Glomerular visceral epithelial cell (primary cell): ENCODE measurements around the gene GYS1.

Experiments
- DNase-seq: peaks from one replicate; pipeline ENCODE4 v3.0.0-alpha.2; 2016; ENCODE audit errors: extremely low spot score

Gene GYS1

DNA sequence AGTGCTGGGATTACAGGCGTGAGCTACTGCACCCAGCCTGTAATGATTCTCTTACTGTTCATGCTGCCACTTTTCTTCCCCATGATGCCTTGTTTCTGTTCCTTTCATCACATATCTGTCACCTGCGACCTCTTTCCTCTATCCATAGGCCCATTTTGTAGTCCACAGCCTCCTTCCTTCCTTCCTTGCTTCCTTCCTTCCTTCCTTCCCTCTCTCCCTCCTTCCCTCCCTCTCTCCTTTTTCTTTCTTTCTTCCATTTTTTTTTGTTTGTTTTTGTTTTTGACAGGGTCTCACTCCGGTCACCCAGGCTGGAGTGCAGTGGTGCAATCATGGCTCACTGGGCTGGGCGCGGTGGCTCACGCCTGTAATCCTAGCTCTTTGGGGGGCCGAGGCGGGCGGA, 4.2 kb downstream of the GYS1 start:
- no peak for DNase-seq

DNA sequence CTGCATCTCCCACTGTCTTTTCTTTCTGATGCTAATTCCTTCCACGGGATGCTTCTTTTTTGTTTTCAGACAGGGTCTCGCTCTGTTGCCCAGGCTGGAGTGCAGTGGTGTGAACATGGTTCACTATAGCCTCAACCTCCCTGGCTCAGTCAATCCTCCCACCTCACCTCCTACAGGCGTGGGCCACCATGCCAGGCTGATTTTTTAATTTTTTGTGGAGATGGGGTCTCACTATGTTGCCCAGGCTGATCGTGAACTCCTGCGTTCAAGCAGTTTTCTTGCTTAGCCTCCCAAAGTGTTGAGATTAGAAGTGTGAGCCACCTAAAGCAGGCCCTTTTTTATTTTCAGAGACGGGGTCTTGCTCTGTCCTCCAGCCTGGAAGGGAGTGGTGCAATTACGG, 4.8 kb downstream of the GYS1 start:
- no peak for DNase-seq

DNA sequence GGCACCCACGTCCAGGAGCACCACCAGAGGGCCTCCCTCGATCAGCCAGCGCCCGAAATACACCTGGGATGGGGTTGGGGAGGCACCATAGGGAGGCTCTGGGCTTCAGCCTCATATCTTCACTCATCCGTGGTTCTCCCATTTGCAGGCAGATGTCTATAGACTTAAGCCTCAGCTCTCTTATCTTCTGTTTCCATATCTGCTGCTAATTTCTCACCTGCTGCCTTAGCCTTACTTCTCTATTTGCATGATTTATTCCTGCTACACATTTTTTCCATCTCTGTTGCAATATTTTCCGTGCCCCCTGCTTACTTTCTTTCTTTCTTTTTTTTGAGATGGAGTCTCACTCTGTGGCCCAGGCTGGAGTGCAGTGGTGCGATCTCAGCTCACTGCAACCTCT, 5.8 kb downstream of the GYS1 start:
- DNase-seq, result no peak

DNA sequence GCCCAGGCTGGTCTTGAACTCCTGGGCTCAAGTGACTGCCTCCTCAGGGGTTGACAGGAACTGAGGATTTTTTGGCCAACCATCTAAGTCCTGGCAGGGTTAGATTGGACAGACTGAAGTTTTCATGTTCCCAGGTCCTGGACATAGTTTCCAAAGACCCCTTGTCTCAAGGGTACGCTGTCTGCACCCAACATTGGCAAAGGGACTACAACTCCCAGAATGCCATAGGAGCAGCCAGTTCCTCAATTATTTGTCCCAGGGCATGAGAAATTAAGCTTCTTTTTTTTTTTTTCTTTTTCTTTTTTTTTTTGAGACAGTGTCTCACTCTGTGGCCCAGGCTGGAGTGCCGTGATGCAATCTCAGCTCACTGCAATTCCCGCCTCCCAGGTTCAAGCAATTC, 6.9 kb downstream of the GYS1 start:
- no peak for DNase-seq

DNA sequence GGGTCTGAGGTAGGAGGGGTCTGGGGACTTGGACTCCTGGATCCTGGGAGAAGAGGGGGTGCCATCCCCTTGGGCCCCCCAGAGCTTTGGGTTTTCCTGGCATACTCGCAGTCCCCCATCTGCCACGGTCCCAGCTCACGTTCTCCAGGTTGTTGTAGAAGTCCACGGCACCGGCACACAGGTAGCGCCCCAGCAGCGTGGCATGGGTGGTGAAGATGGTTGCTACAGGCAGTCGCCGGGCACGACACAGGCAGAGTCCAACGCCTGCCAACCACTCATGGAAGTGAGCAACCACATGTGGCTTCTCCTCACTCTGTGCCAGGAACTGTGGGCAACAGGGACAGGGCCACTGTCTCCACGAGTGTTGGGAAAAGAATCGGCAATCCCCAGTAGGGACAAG, 7.4 kb downstream of the GYS1 start:
- no peak for DNase-seq

DNA sequence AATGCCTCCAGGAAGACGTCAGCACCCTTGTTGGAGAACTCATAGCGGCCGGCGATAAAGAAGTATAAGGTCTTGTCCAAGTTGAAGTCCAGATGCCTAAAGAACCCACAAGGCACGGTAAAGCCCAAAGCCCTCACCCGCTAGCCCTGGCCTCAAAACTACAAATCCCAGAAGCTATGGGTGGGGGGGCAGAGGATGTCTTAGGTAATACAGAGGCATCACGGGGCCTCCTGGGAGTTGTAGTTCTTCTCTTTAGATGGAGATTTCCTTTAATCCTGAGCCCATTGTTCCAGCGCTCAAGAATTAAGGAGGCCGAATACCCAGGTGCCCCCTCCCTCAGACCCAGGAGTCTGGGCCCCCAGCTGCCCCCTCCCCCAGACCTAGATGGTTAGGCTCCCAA, 10.8 kb downstream of the GYS1 start:
- no peak for DNase-seq

DNA sequence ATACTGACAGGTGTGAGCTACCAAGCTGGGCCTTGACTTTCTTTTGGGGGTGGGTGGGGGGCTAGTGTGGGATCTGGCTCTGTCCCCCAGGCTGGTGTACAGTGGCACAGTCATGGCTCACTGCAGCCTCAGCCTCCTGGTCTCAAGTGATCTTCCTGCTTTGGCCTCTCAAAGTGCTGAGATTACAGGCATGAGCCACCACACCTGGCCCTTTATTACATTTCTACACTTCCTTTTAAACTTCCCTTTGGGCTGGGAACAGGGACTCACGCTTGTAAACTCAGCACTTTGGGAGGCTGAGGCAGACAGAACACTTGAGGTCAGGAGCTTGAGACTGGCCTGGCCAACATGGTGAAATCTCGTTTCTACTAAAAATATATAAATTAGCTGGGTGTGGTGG, 16.0 kb downstream of the GYS1 start:
- no peak for DNase-seq

DNA sequence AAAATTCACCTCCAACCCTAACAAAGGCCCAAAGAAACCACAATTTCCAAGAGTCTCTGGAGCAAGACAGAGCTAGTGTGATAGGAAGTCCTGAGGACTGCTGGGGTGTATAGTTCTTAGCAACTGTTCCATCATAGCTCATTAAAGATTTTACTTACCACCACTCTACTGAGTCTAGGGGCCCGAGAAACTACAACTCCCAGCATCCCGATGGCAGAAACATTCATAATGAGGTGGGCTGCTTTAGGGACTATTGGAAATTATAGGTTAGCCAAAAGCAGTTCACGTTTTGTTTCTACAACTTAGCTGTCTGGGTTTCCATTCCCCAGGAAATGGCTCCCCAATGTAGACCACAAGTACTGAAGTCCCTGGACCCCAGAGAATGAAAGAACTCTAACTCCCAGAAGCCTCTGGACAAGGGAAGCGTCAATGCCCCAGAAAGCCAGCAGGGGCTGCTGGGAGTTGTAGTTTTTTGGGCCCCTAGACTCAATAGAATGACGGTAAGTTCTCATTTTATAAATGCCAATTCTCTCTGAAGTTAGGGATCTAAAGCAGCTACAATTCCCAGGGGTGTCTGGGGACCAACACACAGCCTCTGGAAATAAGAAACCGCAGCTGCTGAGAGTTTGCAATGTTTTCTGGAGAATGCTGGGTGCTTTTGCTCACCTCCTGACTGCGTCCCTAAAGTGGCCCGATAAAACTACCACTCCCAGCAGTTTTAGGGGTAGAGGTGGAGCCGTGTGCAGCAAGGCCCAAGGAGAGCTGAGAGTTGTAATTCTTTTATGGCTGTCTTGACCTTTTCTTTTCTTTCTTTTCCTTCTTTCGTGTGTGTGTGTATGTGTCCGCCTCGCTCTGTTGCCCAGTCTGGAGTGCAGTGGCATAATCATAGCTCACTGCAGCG, 16.9 kb downstream of the GYS1 start:
- DNase-seq, result no peak

DNA sequence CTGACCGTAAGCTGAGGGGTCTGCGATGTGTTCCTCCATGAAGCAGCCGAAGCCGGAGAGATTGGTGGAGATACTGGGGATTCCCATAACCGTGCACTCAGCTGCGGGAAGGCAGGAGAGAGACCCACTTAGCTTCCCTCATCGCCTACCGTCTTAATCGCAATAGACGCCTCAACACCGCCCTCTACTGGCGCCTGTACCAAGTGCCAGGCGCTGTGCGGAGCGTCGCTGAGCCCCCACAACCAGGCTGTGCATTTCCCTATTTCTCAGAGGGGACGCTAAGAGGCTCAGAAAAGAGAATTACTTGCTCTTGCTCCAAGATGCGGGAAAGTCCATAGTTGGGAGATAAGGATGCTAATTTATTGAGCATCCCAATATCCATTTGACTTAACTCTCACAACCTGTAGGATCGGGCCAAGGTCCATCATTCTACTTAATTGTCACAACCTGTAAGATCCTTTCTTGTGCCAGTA, 22.1 kb downstream of the GYS1 start:
- peak; percentile 75 for DNase-seq

DNA sequence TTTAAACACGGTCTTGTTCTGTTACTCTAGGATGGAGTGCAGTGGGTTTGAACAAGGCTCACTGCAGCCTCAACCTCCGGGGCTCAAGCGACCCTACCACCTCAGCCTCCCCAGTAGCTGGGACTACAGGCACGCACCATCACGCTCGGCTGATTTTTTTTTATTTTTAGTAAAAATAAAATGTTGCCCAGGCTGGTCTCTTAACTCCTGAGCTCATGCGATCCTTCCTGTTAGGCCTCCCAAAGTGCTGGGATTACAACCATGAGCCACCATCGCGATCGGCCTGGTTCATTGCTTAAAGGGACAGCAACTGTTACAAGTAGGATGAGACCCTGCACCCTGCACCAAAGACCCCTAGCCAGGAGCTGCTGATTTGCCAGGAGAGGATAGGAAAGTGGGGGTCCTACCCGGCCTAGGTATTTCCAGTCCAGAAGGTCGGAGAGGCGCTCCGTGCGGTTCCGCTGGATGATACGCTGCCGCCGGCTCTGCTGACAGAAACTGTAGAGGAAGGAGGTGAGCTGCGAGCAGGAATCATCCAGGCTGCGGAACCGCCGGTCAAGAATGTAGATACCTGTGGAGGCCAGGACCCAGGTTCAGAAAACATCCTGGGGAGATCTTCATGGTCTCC, 22.9 kb downstream of the GYS1 start:
- DNase-seq, result no peak

DNA sequence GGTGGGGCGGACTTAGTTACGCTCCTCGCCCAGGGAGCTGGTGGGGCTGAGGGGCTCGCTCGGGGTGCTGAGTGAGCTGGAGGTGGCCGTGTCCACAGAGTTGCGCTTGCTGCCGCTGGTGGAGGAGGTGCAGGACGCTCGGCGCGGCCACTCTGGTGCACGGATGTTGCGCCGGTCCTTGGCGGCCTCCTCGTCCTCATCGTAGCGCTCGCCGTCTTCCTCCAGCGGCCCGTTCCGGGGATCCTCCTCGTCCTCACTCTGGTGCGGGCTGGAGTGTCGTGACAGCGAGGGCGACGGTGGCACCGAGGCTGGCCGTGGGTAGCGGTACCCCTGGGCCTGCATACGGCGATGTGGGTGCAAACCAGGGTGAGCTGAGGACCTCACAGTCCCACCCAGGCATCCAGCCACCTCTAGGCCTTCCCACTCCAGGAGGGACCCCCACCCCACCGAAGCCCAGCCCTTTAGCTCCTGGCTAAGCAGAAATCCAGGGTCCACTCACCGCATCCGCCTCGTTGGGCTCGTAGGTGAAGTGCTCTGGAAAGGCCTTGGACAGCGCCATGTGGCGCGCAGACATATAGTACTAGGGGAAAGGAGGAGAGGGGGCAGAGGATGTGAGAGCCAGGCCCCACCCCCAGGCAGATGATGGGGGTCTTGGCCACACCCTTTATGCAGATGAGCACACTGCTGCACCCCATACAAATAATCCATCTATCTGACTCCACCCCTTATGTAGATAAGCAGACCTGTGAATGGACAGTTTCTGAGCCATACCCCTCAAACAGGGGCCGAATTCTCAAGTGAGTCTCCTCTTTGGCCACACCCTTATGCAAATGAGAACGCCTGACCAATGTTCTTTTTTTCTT, 23.6 kb downstream of the GYS1 start:
- peak; percentile 33 for DNase-seq

DNA sequence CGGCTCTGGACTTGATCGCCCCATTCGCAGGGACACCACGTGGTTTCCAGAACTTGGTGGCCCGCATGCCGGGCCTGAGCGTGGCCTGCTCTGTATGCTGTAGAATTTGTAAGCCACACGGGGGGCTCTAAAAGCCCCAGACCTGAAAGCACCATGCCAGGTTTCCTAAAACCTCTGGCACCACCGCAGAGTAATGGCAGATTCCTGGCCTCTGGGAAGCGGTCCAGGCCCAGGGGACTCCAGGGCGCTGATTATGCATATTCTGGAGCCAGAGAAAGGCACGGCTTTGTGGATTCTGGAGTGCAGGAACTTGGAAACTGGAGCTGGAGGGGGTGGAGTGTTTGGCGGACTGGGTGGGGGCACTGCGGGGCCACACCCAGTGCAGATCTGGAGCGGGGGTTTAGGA, 24.3 kb downstream of the GYS1 start:
- no peak for DNase-seq

DNA sequence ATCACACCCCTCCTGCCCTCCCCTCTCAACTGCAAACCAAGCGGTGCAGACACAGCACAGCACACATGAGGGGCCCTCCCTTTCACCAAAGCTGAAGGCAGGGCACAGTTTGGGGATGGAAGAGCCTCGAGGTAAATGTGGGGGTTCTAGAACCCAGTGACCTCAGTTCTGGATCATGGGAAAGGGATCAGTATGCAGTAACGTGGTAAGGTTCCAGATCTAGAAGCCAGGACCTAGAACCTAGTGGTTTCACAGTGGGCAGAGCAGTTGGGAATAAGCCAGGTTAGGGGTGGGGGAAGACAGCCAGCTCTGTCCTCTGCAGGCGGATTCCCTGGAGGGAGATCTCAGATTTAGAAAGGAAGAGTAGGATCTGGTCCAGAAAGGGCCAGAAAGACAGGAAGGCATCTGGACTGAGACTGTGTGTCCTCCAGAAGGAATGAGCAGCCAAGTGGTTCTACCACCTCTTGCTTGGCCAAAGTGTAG, 24.9 kb downstream of the GYS1 start:
- DNase-seq, result peak; percentile 36

DNA sequence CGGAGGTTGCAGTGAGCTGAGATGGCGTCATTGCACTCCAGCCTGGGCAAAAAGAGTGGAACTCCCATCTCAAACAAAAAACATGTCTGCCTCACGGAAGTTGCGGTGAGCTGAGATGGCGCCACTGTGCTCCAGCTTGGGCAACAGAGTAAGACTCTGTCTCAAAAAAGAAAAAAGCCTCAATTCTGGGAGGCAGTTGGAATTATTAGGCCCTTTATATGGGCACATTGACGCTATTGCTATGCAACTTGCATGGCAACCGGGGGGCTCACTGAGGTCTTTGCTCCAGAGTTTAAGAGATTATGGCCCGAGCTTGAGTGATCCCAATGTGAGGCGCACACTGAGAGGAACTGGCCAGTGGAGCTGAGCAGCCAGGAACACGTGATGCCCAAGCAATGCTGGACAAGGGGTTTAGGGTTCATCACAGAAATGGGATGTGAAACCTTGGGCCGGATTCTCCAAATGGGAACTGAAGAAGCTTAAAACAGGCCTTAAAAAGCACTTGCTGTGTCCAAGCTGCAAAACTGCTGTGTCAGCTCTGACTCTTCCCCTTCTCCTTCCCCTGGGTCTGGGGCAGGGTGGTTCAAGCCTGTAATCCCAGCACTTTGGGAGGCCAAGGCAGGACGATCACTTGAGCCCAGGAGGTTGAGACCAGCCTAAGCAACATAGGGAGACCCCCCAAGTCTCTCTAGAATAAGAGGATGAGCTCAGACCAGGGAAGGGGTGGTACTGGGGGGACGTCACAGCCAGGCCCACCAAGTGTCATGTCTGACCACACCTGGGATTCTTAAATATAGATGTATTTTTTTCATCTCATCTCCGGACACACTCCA, 25.5 kb downstream of the GYS1 start:
- DNase-seq, result peak; percentile 49

DNA sequence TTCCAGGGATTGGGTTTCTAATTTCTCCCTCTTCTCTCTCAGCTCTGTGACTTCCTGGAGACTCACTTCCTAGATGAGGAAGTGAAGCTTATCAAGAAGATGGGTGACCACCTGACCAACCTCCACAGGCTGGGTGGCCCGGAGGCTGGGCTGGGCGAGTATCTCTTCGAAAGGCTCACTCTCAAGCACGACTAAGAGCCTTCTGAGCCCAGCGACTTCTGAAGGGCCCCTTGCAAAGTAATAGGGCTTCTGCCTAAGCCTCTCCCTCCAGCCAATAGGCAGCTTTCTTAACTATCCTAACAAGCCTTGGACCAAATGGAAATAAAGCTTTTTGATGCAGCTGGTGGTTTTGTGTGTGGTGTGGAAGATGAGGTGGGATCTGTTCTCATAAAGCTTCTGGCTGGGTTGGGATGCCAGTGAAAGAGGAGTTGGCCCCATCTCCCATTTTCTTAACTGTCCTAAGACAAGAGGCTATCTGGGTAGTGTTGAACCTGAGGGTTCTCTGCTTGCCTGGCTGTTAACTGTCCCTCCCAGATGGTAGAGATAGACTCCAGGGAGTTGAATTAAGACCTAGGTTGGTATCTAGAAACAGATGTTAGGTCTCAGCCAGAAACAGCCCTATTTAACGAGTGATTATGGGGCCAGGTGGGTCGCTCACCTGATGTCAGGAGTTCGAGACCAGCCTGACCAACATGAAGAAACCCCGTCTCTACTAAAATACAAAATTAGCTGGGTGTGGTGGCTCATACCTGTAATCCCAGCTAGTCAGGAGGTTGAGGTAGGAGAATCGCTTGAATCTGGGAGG, 26.4 kb downstream of the GYS1 start:
- DNase-seq, result peak; percentile 27

DNA sequence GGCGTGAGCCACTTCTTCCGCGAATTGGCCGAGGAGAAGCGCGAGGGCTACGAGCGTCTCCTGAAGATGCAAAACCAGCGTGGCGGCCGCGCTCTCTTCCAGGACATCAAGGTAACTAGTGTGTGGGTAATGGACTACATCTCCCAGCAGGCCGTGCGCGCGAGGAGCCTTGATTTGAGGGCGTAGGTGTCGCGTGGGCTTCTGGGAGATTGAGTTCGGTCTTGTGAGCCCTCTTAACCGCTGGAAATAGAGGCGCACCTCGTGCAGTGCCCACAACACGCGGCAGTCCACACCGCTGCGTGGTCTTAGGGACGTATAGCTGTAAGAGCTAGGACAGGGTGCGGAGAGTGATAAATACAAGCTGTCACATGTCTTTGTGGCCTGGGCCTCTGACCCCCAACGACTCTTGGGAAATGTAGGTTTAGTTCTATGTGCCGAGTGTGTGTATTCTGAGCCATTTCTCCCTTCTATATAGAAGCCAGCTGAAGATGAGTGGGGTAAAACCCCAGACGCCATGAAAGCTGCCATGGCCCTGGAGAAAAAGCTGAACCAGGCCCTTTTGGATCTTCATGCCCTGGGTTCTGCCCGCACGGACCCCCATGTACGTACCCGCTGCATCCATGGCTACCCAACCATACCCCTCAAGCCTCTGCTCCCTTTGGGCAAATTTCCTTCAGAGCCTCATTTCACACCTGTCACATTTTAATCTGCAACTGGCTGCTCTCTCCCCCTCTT, 27.1 kb downstream of the GYS1 start:
- peak; percentile 82 for DNase-seq

DNA sequence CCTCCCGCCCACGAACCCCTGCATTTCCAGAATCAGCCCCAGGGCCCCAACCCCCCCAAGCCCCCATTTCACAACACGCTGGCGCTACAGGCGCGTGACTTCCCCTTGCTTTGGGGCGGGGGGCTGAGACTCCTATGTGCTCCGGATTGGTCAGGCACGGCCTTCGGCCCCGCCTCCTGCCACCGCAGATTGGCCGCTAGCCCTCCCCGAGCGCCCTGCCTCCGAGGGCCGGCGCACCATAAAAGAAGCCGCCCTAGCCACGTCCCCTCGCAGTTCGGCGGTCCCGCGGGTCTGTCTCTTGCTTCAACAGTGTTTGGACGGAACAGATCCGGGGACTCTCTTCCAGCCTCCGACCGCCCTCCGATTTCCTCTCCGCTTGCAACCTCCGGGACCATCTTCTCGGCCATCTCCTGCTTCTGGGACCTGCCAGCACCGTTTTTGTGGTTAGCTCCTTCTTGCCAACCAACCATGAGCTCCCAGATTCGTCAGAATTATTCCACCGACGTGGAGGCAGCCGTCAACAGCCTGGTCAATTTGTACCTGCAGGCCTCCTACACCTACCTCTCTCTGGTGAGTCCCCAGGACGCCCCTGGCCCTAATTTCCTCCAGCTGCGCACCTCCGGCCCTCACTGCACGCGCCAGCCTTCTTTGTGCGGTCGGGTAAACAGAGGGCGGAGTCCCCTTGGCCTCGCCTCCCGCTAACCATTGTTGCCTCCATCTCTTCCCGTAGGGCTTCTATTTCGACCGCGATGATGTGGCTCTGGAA, 27.9 kb downstream of the GYS1 start, which contains the start of gene FTL:
FTL (plus strand) TSS at position 270 of the 766 bp plus-strand sequence; CDS start at position 469, 199 bp downstream.
- DNase-seq, result peak; percentile 98

DNA sequence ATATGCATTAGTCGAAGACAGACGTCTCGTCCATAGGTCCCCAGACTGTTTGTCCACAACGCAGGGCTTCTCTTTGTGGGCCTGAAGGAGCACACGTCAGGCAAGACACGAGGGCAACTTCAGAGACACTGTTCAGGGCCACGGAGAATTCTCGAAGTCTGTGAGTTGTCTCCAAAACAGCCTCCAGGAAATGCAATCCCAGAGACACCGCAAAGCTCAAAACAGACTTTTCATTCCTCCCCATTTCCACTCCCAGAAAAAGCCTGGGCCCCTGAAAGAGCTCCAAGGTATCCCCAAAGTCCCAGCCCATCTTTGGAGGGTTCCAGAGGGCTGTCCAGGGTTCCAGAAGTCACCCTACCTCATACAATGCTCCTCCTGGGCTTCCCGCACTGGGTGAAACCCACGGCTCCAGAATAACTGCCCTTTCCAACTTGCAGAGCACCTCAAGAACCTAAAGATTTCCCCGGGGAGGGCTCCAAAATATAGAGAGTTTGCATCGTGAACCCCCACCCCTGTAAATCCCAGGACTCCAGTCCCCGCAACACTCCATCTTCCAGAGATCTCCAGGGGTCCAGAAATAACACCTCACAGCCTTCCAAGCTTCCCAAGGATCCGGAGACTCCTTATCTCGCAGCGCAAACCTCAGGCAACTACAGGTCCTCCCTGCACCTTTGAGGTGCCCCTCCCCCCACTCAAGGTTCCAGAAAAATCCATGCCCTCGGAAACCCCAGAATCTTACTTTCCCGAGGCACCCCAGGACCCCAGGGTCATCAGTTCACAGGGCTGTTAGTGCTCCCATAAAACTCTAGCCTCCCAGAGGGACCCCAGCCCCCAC, 28.7 kb downstream of the GYS1 start:
- no peak for DNase-seq
